NB4 (cell line): Measurements from ENCODE around the gene EMC1.
"Not testable (repeated sequence)": the region's sequence is repeated elsewhere in the genome, so short reads cannot be mapped to it uniquely, and the experiment has no call there.

Experiments used
- DNase-seq: peaks from one replicate; pipeline ENCODE4 v3.0.0; 2010; ENCODE audit warnings: low read depth
- H3K4me3 ChIP-seq: one replicate; pipeline ENCODE4 v1.5.1; 2011; ENCODE audit warnings: mild to moderate bottlenecking, low read depth, low read length, moderate library complexity
- MYC ChIP-seq: IDR thresholded peaks from 2 replicates; pipeline ENCODE4 v1.6.1; 2011; ENCODE audit warnings: low read depth, low read length
- POLR2A ChIP-seq: IDR thresholded peaks from 2 replicates; pipeline ENCODE4 v1.6.1; 2011; ENCODE audit warnings: mild to moderate bottlenecking; ENCODE audit not compliant: insufficient read length; ENCODE audit errors: extremely low read depth
- TF ChIP-seq, protein P1 (sequence below): IDR thresholded peaks from 2 replicates; pipeline ENCODE4 v1.6.1; 2011; ENCODE audit warnings: low read depth, low read length
- TF ChIP-seq, protein P2 (sequence below): IDR thresholded peaks from one replicate; pipeline ENCODE4 v1.5.1; 2012; ENCODE audit warnings: low read depth, low read length

The EMC1 gene

DNA sequence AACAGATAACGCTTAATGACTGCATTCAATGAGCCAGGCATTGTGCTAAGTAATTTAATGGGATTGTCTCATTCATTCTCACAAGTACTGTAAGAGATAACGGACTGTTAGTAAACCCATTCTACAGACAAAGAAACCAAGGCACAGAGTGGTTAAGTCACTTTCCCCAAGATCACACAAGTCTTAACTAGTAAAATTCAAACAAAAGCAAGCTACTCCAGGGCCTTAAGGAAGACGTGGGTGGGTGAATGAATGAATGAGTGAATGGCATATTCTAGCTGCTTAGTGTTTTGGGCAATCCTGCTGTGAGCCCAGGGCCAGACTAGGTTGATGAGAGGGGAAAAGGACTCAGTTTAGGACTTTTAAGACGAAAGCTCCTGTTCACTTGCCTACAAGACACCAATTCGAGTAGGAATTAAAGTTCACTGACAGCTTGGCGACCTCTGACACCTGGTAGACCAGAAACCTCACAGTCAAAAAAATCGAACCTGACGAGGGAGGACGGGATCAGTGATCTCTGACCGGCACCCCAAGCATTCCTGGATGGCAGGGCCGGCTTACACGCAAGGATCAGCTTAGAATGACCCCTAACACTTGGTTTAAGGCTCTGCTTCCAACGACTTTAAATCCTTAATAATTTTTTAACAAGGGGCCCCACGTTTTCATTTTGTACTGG lies 557 bp downstream of the EMC1 start:
- DNase-seq, result peak; percentile 25
- TF ChIP-seq, protein P1, sequence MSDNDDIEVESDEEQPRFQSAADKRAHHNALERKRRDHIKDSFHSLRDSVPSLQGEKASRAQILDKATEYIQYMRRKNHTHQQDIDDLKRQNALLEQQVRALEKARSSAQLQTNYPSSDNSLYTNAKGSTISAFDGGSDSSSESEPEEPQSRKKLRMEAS, result no peak
- TF ChIP-seq, protein P2, sequence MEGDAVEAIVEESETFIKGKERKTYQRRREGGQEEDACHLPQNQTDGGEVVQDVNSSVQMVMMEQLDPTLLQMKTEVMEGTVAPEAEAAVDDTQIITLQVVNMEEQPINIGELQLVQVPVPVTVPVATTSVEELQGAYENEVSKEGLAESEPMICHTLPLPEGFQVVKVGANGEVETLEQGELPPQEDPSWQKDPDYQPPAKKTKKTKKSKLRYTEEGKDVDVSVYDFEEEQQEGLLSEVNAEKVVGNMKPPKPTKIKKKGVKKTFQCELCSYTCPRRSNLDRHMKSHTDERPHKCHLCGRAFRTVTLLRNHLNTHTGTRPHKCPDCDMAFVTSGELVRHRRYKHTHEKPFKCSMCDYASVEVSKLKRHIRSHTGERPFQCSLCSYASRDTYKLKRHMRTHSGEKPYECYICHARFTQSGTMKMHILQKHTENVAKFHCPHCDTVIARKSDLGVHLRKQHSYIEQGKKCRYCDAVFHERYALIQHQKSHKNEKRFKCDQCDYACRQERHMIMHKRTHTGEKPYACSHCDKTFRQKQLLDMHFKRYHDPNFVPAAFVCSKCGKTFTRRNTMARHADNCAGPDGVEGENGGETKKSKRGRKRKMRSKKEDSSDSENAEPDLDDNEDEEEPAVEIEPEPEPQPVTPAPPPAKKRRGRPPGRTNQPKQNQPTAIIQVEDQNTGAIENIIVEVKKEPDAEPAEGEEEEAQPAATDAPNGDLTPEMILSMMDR, result no peak
- TF ChIP-seq MYC (no peak), POLR2A (no peak)
- peak overlapping the region; percentile 97 for H3K4me3 ChIP-seq

- TF ChIP-seq, protein P2, result peak; percentile 91
- TF ChIP-seq MYC, result peak; percentile 48; the same call in 1 of the 2 replicates
- no peak for TF ChIP-seq POLR2A
- TF ChIP-seq, protein P1, result peak; percentile 50; the same call in 1 of the 2 replicates
- no peak overlapping the region for H3K4me3 ChIP-seq
- peak; percentile 76 for DNase-seq
Measured at GRCh38 chr1:19240673-19241538, 10.4 kb downstream of the EMC1 start.

DNA sequence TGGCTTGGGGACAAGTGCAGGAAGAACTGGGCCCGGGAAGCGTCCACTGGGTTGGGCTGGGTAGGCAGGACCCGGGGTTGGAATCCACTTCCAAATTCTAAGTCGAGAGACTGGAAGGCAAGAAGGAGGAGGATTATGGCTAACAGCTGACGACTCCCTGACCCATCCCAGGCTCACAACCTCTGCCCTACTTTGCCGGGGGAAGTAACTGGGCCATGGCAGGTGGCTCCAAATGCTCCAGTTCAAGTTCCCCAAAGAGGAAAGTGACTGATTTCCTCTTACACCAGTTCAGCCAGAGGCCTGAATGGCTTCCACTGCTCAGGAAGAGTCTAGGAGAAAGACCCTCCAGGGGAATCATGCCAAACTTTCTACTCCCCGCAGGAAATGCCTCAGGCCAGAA lies 11.4 kb downstream of the EMC1 start:
- H3K4me3 ChIP-seq, result no peak overlapping the region
- TF ChIP-seq POLR2A, result no peak
- TF ChIP-seq, protein P2, result no peak
- TF ChIP-seq MYC, result no peak
- TF ChIP-seq, protein P1, result no peak

DNA sequence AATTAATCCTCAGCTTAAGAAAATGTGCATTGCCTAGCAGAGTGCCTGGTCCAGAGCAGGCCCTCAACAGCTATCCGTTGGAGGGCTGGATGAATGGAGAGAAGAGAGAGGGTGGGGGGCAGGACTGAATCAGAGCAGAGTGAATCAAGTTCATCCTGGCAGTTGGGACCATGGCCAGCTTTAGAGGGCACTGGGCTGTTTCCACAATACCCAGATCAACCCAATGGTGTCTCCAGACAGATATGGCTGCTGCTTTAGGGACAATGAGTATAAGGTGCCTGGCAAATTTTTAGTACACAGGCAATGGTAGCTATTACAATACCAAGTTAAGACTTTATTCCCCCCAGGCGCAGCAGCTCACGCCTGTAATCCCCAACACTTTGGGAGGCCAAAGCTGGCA lies 17.1 kb downstream of the EMC1 start:
- no peak for DNase-seq
- no peak overlapping the region for H3K4me3 ChIP-seq
- no peak for TF ChIP-seq POLR2A
- TF ChIP-seq MYC, result no peak

More for the DNA sequence above, 11.4 kb downstream of the EMC1 start:
- DNase-seq, result no peak

DNA sequence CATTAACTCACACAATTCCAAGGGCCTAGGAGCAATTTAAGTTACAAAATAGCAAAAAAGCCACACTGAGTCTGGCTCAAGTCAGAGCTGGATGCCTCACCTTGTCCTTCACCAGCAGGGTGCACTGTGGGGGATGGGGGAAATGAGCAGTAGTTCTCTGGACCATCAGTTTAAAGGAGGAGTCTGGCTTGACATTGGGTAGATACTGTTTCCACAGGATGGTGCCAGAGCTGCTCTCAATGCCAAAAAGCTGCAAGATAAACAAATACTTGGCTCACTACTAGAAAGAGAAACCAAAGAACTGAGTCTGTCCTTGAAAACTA lies 18.8 kb downstream of the EMC1 start:
- DNase-seq, result no peak
- no peak for TF ChIP-seq MYC
- TF ChIP-seq, protein P1, result no peak
- TF ChIP-seq, protein P2, result no peak
- no peak for TF ChIP-seq POLR2A

DNA sequence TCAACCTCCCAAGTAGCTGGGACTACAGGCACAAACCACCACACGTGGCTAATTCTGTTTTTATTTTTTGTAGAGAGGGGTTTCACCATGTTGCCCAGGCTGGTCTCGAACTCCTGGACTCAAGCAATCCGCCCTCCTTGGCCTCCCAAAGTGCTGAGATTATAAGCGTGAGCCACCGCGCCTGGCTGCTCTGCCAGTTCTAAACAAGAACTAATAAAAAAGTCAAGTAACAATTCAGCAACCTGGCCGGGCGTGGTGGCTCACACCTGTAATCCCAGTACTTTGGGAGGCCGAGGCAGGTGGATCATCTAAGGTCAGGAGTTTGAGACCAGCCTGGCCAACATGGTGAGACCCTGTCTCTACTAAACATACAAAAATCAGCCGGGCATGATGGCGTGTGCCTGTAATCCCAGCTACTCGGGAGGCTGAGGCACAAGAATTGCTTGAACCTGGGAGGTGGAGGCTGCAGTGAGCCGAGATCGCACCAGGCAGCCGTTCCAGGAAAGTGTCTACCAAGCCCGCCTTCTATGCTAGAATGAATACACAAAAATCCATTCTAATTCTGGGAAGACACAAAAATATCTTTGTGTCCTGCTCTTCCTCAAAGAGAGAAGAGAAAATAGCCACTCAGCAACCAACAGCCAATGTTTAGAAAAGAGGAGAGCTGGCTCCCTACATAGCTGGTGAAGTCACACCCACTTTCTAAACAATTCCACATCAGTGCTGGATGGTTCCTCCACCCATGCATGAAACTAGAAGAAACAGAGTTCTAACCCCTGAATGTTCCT lies 19.4 kb downstream of the EMC1 start:
- not testable (repeated sequence) for H3K4me3 ChIP-seq, DNase-seq

More for the DNA sequence above, 18.8 kb downstream of the EMC1 start:
- H3K4me3 ChIP-seq, result no peak overlapping the region
